Dedifferentiated amniotic fluid mesenchymal stem cell (primary cell): ENCODE data around the gene PGA5.
A peak's percentile ranks its signal among the peaks of the same experiment; 100 is the strongest.

Experiments
- DNase-seq: peaks from one replicate; pipeline ENCODE4 v3.0.0-alpha.2; 2016; ENCODE audit errors: extremely low spot score

Gene PGA5

DNA sequence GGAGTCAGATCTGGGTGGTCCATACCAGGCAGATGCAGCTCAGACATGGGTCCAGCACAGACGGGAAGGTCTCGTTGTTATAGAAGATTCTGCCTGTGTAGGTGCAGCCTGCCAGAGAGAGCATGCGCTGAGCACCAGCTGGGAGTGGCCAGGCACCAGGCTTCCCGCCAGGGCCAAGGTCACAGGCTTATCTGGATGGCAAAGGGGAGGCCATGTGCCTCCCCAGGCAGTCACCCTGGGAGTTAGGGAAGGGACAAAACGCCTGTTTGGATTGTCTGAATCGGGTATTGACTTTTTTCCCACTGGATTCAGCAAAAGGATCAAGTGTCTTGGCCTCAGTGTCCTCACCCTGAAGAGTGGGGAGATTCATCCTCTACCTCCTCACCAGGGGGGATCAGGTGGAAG, 26.5 kb downstream of the PGA5 start:
- DNase-seq, result no peak

GRCh38 chr11:61268588-61269250, 27.7 kb downstream of the PGA5 start:
- DNase-seq, result no peak

DNA sequence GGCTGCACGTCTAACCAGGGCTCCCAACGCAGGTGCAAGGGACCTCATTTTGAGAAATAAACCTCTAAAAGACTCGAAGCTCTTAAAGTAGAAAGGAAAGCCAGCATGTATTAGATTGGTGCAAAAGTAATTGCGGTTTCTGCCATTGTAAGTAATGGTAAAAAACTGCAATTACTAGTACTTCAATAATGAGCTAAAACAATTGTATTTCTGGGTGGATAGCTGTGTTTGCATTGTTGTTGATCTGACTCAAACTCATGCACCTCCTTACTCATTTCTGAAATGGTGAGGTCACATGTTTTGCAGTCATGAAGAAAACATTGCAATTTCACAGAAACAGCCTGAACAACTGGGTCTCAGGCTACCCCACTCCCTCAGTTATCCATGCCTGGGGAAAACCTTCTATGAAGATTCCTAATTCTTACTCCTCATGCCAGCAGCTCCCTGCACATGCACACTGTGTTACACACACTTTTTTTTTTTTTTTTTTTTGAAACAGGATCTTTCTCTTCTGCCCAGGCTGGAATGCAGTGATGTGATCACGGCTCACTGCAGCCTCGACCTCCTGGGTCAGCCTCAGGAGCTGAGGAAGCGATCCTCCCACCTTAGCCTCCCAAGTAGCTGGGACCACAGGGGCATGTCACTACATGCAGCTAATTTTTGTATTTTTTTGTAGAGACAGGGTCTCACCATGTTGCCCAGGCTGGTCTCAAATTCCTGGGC, 29.5 kb downstream of the PGA5 start:
- DNase-seq, result peak; percentile 28

- DNase-seq, result no peak
These were observed 31.8 kb downstream of the PGA5 start for GRCh38 chr11:61272731-61273130.

DNA sequence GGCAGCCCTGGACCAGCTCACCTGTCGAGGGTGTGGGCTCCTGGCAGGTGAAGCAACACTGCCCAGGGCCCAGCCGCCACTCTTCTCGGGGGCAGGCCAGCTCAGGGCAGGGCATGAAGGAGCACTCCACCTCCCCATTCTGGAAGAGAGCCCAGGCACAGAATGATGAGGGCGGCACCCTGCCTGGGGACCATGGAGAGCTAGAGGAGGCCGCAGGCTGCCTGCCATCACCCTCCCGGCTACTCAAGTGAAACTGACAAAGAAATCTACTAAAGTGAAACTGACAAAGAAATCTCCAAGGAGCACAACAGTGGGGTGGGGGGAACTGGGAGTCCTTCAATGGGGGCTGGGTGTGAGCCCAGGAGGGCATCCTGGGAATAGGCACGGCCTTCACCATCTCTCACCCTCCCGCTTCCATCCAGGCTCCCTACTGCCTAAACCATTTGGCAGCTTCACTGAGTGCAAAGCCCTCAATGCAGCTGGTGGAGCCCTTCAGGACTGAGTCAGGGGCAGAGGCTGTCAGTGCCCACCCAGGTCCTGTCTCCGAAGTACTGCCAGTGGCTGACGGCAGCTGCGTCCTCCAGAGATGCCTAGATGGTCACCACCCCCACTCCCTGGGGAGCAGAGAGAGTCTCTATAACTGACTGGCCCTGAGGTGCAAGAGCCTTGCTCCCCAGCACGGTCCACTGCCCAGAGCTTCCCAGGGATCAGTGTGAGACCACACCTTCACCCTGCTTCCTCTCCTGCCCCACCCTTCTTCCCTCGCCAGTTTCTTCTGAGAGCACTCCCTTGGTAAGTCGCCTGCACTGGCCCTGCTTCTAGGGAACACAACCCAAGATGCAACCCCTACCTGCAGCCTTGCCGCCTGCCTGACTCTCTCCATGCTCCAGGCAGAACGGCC, 32.5 kb downstream of the PGA5 start:
- no peak for DNase-seq

- DNase-seq, result no peak
These were observed 33.1 kb downstream of the PGA5 start for GRCh38 chr11:61274084-61274483.

GRCh38 chr11:61275191-61275590, 34.2 kb downstream of the PGA5 start:
- DNase-seq, result no peak

GRCh38 chr11:61277186-61278000, 36.4 kb downstream of the PGA5 start:
- no peak for DNase-seq

- no peak for DNase-seq
These were observed 37.1 kb downstream of the PGA5 start for GRCh38 chr11:61278001-61278470.

DNA sequence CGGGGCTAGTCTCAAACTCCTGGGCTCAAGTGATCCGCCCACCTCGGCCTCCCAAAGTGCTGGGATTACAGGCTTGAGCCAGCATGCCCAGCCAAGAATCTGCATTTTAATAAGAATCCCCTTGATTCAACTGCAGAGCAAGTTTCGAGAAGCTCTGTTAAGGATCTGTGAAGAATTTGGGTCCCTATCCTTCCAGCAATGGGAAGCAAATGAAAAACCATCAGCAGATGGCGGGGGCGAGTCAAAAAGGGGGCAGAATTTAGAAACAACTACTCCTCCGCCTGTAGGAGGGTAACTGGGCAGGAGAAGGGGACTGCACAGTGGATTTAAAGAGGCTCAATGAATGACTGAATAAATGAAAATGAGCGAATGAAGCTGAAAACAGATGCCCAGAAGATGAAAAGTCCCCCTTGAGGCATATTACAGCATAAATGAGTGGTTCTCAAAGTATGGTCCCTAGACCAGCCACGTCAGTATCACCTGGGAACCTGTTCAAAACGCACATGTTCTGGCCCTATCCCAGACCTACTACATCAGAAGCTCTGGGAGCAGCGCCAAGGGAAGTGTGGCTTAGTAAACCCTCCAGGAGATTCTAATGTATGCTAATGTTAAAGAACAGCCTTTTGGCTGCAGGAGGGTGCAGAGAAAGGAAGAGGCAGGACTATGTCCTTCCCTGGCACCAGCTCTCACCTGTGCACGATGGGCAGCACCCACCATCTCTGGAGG, 39.1 kb downstream of the PGA5 start:
- DNase-seq, result no peak

DNA sequence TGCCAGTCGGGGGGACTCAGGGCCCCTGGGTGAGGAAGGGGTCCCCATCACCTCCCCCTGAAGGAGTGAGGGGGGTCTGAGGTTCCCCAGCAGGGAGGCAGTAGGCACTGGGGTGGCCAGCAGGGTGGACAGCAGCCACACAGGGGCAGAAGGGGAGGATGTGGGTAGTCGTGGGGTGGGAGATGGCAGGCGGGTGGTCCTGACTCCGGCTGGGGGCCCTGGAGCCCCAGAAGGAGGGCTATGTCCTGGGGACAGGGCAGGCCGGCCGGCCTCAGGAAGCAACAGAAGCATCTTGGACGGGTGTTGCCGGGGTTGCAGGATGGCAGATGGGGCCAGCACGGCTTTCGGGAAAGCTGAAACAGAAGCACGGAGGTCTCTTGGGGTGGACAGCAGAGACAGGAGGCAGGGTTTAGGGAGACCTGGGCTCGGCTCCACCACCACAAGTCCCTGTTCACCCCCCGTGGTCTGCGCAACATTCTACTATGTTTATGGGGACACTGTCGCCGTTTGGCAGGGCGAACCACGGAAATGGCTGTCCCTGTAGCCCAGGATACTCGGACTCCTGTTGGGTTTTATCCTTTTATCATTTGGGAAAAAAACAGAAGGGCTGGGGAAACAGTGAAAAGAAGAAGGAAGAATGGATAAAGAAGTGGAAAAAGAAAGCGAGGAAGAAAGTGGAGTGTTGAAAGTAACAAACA, 40.1 kb downstream of the PGA5 start:
- DNase-seq, result no peak

DNA sequence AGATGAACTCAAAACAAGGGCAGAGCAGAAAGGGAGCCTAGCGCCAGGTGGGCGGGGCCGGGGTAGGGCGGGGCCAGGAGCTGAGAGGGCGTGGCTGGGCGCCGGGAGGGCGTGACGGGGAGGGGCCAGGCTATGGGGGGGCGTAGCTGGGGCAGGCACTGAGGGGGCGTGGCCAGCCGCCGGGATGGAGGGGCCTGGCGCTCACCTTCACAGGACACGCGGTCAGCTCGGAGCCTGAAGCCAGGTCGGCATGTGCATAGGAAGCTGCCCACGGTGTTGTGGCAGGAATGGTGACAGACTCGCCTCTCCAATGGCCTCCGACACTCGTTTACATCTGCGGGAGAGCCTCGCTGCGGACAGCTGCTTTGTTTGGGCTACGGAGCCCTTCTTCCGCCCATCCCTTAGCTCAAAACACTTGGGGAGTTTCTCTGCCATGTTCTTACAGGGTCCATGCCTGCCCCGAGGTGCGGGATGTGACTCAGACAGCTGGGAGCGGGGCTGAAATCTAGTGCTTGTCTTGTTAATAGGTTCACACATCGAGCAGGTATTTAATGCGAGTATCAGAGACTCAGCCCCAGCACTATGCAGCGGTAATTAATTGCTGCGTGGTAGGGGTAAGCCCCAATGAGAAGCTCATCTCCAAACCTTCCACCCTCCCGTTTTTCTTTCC, 40.7 kb downstream of the PGA5 start:
- DNase-seq, result no peak

DNA sequence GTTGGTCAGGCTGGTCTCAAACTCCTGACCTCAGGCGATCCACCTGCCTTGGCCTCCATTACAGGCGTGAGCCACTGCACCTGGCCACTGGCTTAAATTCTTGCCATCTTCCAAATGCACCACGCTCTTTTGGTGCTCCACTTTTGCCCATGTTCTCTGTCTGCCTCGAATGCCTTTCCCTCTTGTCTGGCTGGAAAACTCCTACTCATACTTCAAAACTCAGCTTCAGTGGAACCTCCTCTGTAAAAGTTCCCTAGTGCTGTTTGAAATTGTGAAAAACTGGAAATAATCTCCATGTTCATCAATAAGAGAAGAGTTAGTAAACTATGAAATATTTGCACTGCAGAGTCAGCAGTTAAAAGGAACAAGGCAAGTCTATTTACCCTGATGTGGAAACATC, 42.6 kb downstream of the PGA5 start:
- no peak for DNase-seq

GRCh38 chr11:61287338-61287977, 46.5 kb downstream of the PGA5 start:
- no peak for DNase-seq

- no peak for DNase-seq
These were observed 50.1 kb downstream of the PGA5 start for GRCh38 chr11:61290905-61291690.

DNA sequence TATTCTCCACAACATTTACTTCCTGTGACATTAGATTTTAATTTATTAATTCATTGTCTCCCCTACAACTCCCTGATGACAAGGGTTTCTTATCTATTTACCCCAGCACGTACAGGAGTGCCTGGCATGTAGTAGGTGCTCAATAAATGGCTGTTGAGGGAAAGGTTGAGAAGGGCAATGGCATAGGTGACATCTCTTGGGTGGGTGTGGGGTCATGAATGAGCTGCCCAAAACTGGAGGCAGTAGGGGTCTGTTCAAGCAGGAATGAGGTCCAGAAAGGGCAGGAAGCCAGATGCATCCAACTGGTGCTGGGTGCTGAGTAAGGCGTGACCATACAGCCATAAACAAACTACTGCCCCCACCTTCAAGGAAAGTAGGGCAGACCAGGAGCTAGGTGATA, 51.4 kb downstream of the PGA5 start:
- DNase-seq, result no peak

DNA sequence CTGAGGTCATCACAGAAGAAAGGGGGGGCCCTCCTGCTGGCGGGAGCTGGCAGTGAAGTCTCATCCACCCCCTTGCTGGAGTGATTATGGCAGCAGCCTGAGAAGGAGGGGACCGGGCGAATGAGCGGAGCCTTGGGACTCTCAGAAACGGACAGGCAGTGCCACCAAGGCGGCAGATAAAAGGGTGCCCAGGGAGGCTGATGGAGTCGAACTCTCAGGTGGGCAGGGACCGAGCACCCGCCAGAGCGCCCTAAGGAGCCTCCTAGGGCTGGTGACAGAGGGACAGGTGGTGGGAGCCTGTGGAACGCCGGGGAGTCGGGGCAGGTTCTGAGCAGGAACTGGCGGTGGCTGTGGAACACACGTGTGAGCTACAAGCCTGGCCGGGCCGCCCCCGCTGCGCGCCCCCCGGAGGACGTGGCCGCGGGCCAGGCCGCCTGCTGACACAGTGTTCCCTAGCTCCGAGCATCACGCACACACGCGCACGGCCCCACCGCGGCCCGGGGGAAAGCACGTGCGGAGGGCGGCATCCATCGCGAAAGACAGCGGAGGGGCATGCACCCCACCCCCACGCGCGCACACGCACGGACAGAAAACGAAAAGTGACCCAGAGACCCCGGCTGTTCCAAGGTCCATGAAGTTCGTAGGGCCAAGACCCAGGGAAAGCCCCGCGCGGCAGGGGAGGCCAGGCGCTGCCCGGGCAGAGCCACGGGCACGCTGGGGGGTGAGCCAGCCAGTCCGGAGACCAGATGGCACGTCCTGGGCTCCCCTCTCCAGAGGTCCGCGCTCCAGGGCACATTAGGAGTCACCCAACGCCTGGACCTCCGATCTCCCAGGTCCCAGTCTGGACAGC, 53.1 kb downstream of the PGA5 start:
- no peak for DNase-seq
